ENCODE data around the gene S100A9. TPM values are rescaled to one million over a fixed set of nuclear protein-coding genes. Genes with fewer than 3 reads are reported as not detected.

S100A9 gene
- total RNA-seq, 1 experiment from 2014 or later: not detected

DNA sequence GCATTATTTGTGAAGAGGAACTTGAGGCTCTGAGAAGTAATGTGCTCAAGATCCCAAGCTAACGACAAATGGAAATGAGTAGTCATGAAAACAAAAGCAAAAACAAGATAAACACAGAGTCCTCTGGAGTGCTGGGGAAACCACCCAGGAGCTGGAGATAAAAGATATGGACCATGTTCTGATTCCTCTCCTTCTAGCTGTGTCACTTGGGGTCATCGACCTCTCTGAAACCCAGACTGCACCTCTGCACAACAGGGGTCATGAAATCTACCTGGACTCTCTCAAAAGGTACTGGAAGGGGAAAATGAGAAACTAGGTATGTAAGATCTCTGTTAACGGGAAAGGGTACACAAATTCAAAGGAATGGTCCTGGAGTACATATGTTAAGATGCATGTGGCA lies 15.5 kb upstream of the S100A9 start:
- Histone ChIP-seq H2BK12ac (ENCODE audit: insufficient read length, low read depth, low read length) (no peak overlapping the region), H3K18ac (ENCODE audit: insufficient read length, low read depth, low read length) (no peak overlapping the region), H4K5ac (ENCODE audit: insufficient read length, low read depth, low read length) (no peak overlapping the region), H2BK15ac (ENCODE audit: low read depth, low read length) (no peak overlapping the region), H3K4me2 (ENCODE audit: insufficient read depth, insufficient read length, low read length) (no peak overlapping the region), H3T11ph (ENCODE audit: low read length) (no peak overlapping the region), H3K27ac (ENCODE audit: insufficient read length, low read depth, low read length) (no peak overlapping the region), H3K9ac (ENCODE audit: extremely low read depth, insufficient read length, low read length) (no peak overlapping the region), H3K23me2 (ENCODE audit: insufficient read length, low read depth, low read length, poor library complexity, severe bottlenecking) (no peaks in the 10 kb centered on the region), H3K14ac (ENCODE audit: insufficient read depth, low read length) (no peak overlapping the region), H3K79me1 (ENCODE audit: insufficient read depth, low read depth, low read length, poor library complexity, severe bottlenecking) (no peaks in the 10 kb centered on the region), H3K9me3 (ENCODE audit: control insufficient read depth, low read depth, low read length) (no peaks in the 10 kb centered on the region), H3K56ac (ENCODE audit: insufficient read length, low read depth, low read length) (no peak overlapping the region), H3K4me1 (ENCODE audit: insufficient read depth, low read length) (no peaks in the 10 kb centered on the region), H2BK20ac (ENCODE audit: low read depth, low read length, poor library complexity, severe bottlenecking) (no peak overlapping the region), H2AK5ac (ENCODE audit: insufficient read length, low read length) (no peak overlapping the region), H2BK120ac (ENCODE audit: low read depth, low read length, poor library complexity, severe bottlenecking) (no peak overlapping the region), H4K8ac (replicated peaks; ENCODE audit: insufficient read length, low read depth, low read length) (no peak overlapping the region), H4K20me1 (ENCODE audit: control insufficient read depth, insufficient read depth, insufficient read length) (no peaks in the 10 kb centered on the region), H2AFZ (ENCODE audit: low read length) (no peak overlapping the region), H3K79me2 (ENCODE audit: insufficient read depth, low read length) (no peaks in the 10 kb centered on the region), H4K91ac (ENCODE audit: insufficient read length, low read depth, low read length) (no peak overlapping the region), H2BK5ac (ENCODE audit: insufficient read length, low read length) (no peak overlapping the region), H3K27me3 (ENCODE audit: insufficient read depth, low read length) (no peaks in the 10 kb centered on the region), H3K23ac (ENCODE audit: insufficient read length, low read depth, low read length) (no peak overlapping the region), H3K4ac (ENCODE audit: low read depth, low read length) (no peak overlapping the region)
- Mint-ChIP-seq H3K27me3 (ENCODE audit: low read depth) (peaks cover 21% of the 10 kb centered on the region), H3K4me1 (peaks cover 0 to 5% of the 10 kb centered on the region in 2 experiments; a peak in 2 of 4 replicates), H3K9me3 (no peaks in the 10 kb centered on the region), H3K27ac (no peak overlapping the region), H3K36me3 (ENCODE audit: insufficient read depth in 1 of 3, low read depth in 3 of 3) (no peaks in the 10 kb centered on the region), H3K4me3 (no peak overlapping the region)
- no peak for DNase-seq
- TF ChIP-seq, protein P1, sequence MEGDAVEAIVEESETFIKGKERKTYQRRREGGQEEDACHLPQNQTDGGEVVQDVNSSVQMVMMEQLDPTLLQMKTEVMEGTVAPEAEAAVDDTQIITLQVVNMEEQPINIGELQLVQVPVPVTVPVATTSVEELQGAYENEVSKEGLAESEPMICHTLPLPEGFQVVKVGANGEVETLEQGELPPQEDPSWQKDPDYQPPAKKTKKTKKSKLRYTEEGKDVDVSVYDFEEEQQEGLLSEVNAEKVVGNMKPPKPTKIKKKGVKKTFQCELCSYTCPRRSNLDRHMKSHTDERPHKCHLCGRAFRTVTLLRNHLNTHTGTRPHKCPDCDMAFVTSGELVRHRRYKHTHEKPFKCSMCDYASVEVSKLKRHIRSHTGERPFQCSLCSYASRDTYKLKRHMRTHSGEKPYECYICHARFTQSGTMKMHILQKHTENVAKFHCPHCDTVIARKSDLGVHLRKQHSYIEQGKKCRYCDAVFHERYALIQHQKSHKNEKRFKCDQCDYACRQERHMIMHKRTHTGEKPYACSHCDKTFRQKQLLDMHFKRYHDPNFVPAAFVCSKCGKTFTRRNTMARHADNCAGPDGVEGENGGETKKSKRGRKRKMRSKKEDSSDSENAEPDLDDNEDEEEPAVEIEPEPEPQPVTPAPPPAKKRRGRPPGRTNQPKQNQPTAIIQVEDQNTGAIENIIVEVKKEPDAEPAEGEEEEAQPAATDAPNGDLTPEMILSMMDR (conservative IDR thresholded peaks at IDR 0.05): no peak
- WGBS (ENCODE audit: extremely low coverage, insufficient read length, low lambda C conversion rate): no CpG with 5 or more reads among the region's 3 CpGs

Data from H9 (cell line).